NT2/D1 (cell line): ENCODE measurements around the gene CEP295NL.

ENCODE experiments used
- SUZ12 ChIP-seq: IDR thresholded peaks from 2 replicates; pipeline ENCODE4 v1.6.1; 2011; ENCODE audit not compliant: insufficient read length, insufficient read depth; ENCODE audit errors: extremely low read depth
- ZNF274 ChIP-seq: IDR thresholded peaks from 2 replicates; pipeline ENCODE4 v1.6.1; 2011; ENCODE audit warnings: mild to moderate bottlenecking, low read depth, low read length

GRCh38 chr17:78892936-78893379 is 10.0 kb downstream of the CEP295NL start:
- TF ChIP-seq ZNF274, result no peak
- TF ChIP-seq SUZ12, result no peak
